GM12878 (cell line): ENCODE measurements around the gene GUK1. TPM values are rescaled to one million over a fixed set of nuclear protein-coding genes. Genes with fewer than 3 reads are reported as not detected.

ENCODE experiments used
- ATAC-seq: fragments of 200-7000 bp; cut with Tn5 transposase; 3 replicates; pipeline ENCODE4 v1.9.1; 2020; ENCODE audit warnings: mild to moderate bottlenecking, moderate library complexity
- BruUV-seq: library from RNA; stranded (reverse); fragments of 400-500 nt; replicated peaks from 2 replicates; lab custom pipeline; 2021; lab: Mats Ljungman, UMichigan
- CTCF ChIA-PET: fragments of 300-600 bp; sonication (Branson Sonifier 250); formaldehyde crosslinking; extraction: SDS; loops from one replicate; lab custom pipeline; 2021; ENCODE audit warnings: inconsistent platforms; lab: Yijun Ruan, JAX
- POLR2A ChIA-PET: fragments of 350-600 bp; formaldehyde crosslinking; extraction: SDS; loops from one replicate; lab custom pipeline; 2021; ENCODE audit warnings: inconsistent platforms; lab: Charles Lee
- RAD21 ChIA-PET: fragments of 300-600 bp; sonication (Branson Sonifier 250); formaldehyde crosslinking; loops from one replicate; lab custom pipeline; 2023; ENCODE audit warnings: antibody characterized with exemption; ENCODE audit not compliant: unreplicated experiment; lab: Charles Lee
- SMC1A ChIA-PET: fragments of 300-600 bp; sonication (Branson Sonifier 250); formaldehyde crosslinking; loops from one replicate; lab custom pipeline; 2023; ENCODE audit not compliant: unreplicated experiment, uncharacterized antibody; lab: Charles Lee
- DNase-seq: peaks from one replicate; pipeline ENCODE4 v3.0.0-alpha.2; 2011; ENCODE audit warnings: low read depth, low spot score
- FAIRE-seq: peaks from 3 replicates; lab custom pipeline; 2011; peaks lifted over from hg19 to GRCh38; lab: Jason Lieb, UNC
- H2AFZ ChIP-seq: 2 replicates; pipeline ENCODE4 v1.6.0; 2011; ENCODE audit warnings: low read depth, low read length, control low read depth; ENCODE audit not compliant: control insufficient read depth
- H3K27ac ChIP-seq: 2 replicates; pipeline ENCODE4 v1.5.1; 2011; ENCODE audit warnings: control low read depth; ENCODE audit not compliant: control insufficient read depth, insufficient read depth
- H3K27me3 ChIP-seq, 2 experiments: replicated peaks in 1 of 2; 2 replicates each; pipeline versions ENCODE4 v1.6.0 to v1.6.1; 2011; ENCODE audit warnings: low read length in 1 of 2; ENCODE audit not compliant: control insufficient read depth in 2 of 2, insufficient read depth in 2 of 2
- H3K36me3 ChIP-seq, 2 experiments: 2 replicates each; pipeline ENCODE4 v1.5.1; 2011; ENCODE audit warnings: low read length in 1 of 2; ENCODE audit not compliant: control insufficient read depth in 2 of 2, insufficient read depth in 2 of 2
- H3K4me1 ChIP-seq: 2 replicates; pipeline ENCODE4 v1.6.1; 2011; ENCODE audit warnings: mild to moderate bottlenecking, low read length, moderate library complexity, mixed read lengths; ENCODE audit not compliant: control insufficient read depth, insufficient read depth
- H3K4me2 ChIP-seq: 2 replicates; pipeline ENCODE4 v1.6.0; 2011; ENCODE audit warnings: control low read depth; ENCODE audit not compliant: control insufficient read depth, insufficient read depth
- H3K4me3 ChIP-seq: fragments of 200-600 bp; sonication (generic); 2 replicates; pipeline ENCODE4 v1.5.1; 2016
- H3K79me2 ChIP-seq: 2 replicates; pipeline ENCODE4 v1.6.0; 2011; ENCODE audit warnings: low read length; ENCODE audit not compliant: control insufficient read depth, insufficient read depth
- H3K9ac ChIP-seq: 2 replicates; pipeline ENCODE4 v1.8.0; 2011; ENCODE audit warnings: low read length, control low read depth, mixed read lengths; ENCODE audit not compliant: control insufficient read depth, insufficient read depth
- H3K9me3 ChIP-seq: replicated peaks from 3 replicates; pipeline ENCODE4 v1.5.1; 2011; ENCODE audit warnings: mild to moderate bottlenecking, low read length; ENCODE audit not compliant: control insufficient read depth, insufficient read depth
- H4K20me1 ChIP-seq: 2 replicates; pipeline ENCODE4 v1.6.0; 2011; ENCODE audit not compliant: control insufficient read depth, insufficient read depth
- ATF3 ChIP-seq: IDR thresholded peaks from 2 replicates; pipeline ENCODE4 v1.6.1; 2011; ENCODE audit warnings: low read depth, mild to moderate bottlenecking, low read length, moderate library complexity, borderline replicate concordance; ENCODE audit errors: extremely low read depth
- CHD2 ChIP-seq: IDR thresholded peaks from 2 replicates; pipeline ENCODE4 v1.6.1; 2011; ENCODE audit warnings: low read depth, low read length, improper control_type of control experiment, borderline replicate concordance
- ESRRA ChIP-seq: IDR thresholded peaks from 2 replicates; pipeline ENCODE4 v1.6.1; 2012; ENCODE audit warnings: mild to moderate bottlenecking, low read length, improper control_type of control experiment
- EZH2 ChIP-seq: IDR thresholded peaks from 2 replicates; pipeline ENCODE4 v1.6.1; 2012; ENCODE audit warnings: low read depth, mild to moderate bottlenecking, control low read depth, inconsistent platforms, low read length, borderline replicate concordance; ENCODE audit not compliant: control insufficient read depth
- IRF3 ChIP-seq: fragments of 450-650 bp; IDR thresholded peaks from 2 replicates; pipeline ENCODE4 v1.6.1; 2014; ENCODE audit warnings: mild to moderate bottlenecking
- POU2F2 ChIP-seq: IDR thresholded peaks from 3 replicates; pipeline ENCODE4 v1.6.1; 2011; ENCODE audit warnings: low read depth, mild to moderate bottlenecking, low read length, borderline replicate concordance
- TBL1XR1 ChIP-seq: IDR thresholded peaks from 2 replicates; pipeline ENCODE4 v1.6.1; 2012; ENCODE audit warnings: low read depth, low read length, improper control_type of control experiment
- WRNIP1 ChIP-seq: IDR thresholded peaks from 2 replicates; pipeline ENCODE4 v1.6.1; 2011; ENCODE audit warnings: low read depth, low read length, improper control_type of control experiment, borderline replicate concordance
- ZBTB11 ChIP-seq: fragments of 450-650 bp; formaldehyde crosslinking; IDR thresholded peaks from 2 replicates; pipeline ENCODE4 v1.5.0; 2022; ENCODE audit warnings: mild to moderate bottlenecking, missing genetic modification characterization
- ZNF592 ChIP-seq: fragments of 450-650 bp; IDR thresholded peaks from 2 replicates; pipeline ENCODE4 v1.6.1; 2017; ENCODE audit warnings: mild to moderate bottlenecking, moderate library complexity
- ZSCAN29 ChIP-seq: fragments of 450-650 bp; IDR thresholded peaks from 2 replicates; pipeline ENCODE4 v1.6.1; 2017; ENCODE audit warnings: mild to moderate bottlenecking, moderate library complexity
- WGBS: methylation state at CpG from one replicate; pipeline ENCODE4 v1.1.6; 2016; ENCODE audit warnings: low lambda C conversion rate; ENCODE audit not compliant: insufficient replicate concordance, insufficient coverage; ENCODE audit errors: missing lambda C conversion rate; 5-methylcytosine and 5-hydroxymethylcytosine counted together
- in situ Hi-C: fragments of 300-500 bp; cut with MboI; formaldehyde crosslinking; loops from 9 replicates; pipeline ENCODE4 v1.14.3; 2018; ENCODE audit warnings: mixed read lengths
- intact Hi-C: fragments of 100-400 bp; cut with micrococcal nuclease; formaldehyde crosslinking; loops from one replicate; pipeline ENCODE4 v1.14.2; 2022; ENCODE audit not compliant: unreplicated experiment
- polyA plus RNA-seq, 11 experiments: library from polyadenylated mRNA; depleted of rRNA in 4 of 11; unstranded in 6 of 11; stranded (reverse) in 5 of 11; fragments of >200 nt; fragmentation: Nextera tagmentation in 4 of 11; fragmentation: Illumina TruSeq in 1 of 11; extraction: Ambion mirVana in 4 of 11; extraction: Trizol in 1 of 11; gene quantifications; 1 replicate in 1 of 11; 2 replicates in 10 of 11; pipeline versions ENCODE4 v1.2.1 to v1.2.3, GENCODE V29; 2011 to 2016; ENCODE audit warnings: inconsistent platforms in 2 of 11, missing spikeins in 2 of 11, low read depth in 1 of 11
- total RNA-seq, 4 experiments: library from RNA; depleted of rRNA in 3 of 4; stranded (reverse); fragments of >200 nt in 3 of 4; fragmentation: Illumina TruSeq in 1 of 4; extraction: Trizol in 1 of 4; gene quantifications; 2 replicates each; pipeline versions ENCODE4 v1.2.1 to v1.2.3, GENCODE V29; 2013 to 2021

GUK1 gene
- total and polyA plus RNA-seq, 10 of the 15 experiments (the other 5 are each of a cell fraction or from before 2014, with no cell fraction given): 6.3 to 357 (median 203) TPM

- intact Hi-C loops (no loop called here), in situ Hi-C loops (no loop called here)
- RAD21 ChIA-PET: no interaction called here
- no peak for TF ChIP-seq ZNF592
- no peak for TF ChIP-seq ESRRA
- no peak for TF ChIP-seq ATF3
- TF ChIP-seq TBL1XR1: no peak
- no peak for TF ChIP-seq EZH2
- TF ChIP-seq CHD2: no peak
- no peak for TF ChIP-seq IRF3
- TF ChIP-seq POU2F2: no peak
- no peak for TF ChIP-seq WRNIP1
- no peak for TF ChIP-seq ZBTB11 (CRISPR knock-in tag)
- no peak for TF ChIP-seq ZSCAN29
- DNase-seq (no peak), ATAC-seq (peak; percentile 11; the same call in 2 of the 3 replicates), FAIRE-seq (no peak)
- peaks cover 0 to 15% of the 10 kb centered on the region in 2 experiments; a peak in 3 of 4 replicates for H3K36me3 ChIP-seq
- H3K4me3 ChIP-seq: no peak within 1 kb of the TSS
- H3K27ac ChIP-seq: no peak within 1 kb of the TSS
- H2AFZ ChIP-seq: no peak within 1 kb of the TSS
- H3K9ac ChIP-seq: no peak within 1 kb of the TSS
- peaks cover 11% of the 10 kb centered on the region for H3K79me2 ChIP-seq
- SMC1A ChIA-PET: no interaction called here
- no peaks in the 10 kb centered on the region for H3K9me3 ChIP-seq
- H4K20me1 ChIP-seq: peaks cover 3% of the 10 kb centered on the region; the same call in 1 of the 2 replicates
- no peaks in the 10 kb centered on the region for H3K4me1 ChIP-seq
- CTCF ChIA-PET: no interaction called here
- 86% methylated on average over 10 of the region's 17 CpGs for WGBS
- POLR2A ChIA-PET: interaction anchor here (0.6 kb wide), 1 partner anchor 216 kb away, joined by 3 read pairs; no protein-coding TSS in a partner anchor
- no TSS peak for BruUV-seq
- no peaks in the 10 kb centered on the region for H3K27me3 ChIP-seq
- H3K4me2 ChIP-seq: no peak within 1 kb of the TSS
Observed at GRCh38 chr1:228149406-228150119, 9.5 kb downstream of the GUK1 start, which contains the start of gene GJC2. Gene GJC2, plus strand, starts transcription at chr1:228149930. Its CDS starts 7,829 bp downstream, at chr1:228157759.
